ENCODE results near the gene TBC1D2B.

TBC1D2B gene

GRCh38 chr15:78077053-78077870 lies at the start of gene TBC1D2B (continued):
- TF ChIP-seq EGR2 (tag by site-specific recombination; IDR thresholded peaks at IDR 0.05; ENCODE audit: low read depth) = peak; percentile 97
- TF ChIP-seq, protein P1, sequence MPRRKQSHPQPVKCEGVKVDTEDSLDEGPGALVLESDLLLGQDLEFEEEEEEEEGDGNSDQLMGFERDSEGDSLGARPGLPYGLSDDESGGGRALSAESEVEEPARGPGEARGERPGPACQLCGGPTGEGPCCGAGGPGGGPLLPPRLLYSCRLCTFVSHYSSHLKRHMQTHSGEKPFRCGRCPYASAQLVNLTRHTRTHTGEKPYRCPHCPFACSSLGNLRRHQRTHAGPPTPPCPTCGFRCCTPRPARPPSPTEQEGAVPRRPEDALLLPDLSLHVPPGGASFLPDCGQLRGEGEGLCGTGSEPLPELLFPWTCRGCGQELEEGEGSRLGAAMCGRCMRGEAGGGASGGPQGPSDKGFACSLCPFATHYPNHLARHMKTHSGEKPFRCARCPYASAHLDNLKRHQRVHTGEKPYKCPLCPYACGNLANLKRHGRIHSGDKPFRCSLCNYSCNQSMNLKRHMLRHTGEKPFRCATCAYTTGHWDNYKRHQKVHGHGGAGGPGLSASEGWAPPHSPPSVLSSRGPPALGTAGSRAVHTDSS (tag by site-specific recombination; IDR thresholded peaks at IDR 0.05) = no peak
- no peak for TF ChIP-seq GLI2 (tag by site-specific recombination; IDR thresholded peaks at IDR 0.05; ENCODE audit: borderline replicate concordance, low read depth)
- 0 out of 2 replicates have a peak, but pooled peaks have one; percentile 45 for TF ChIP-seq ZFP37 (tag by site-specific recombination; IDR thresholded peaks at IDR 0.05)
- peak; percentile 91 for TF ChIP-seq ZBTB20 (tag by site-specific recombination; IDR thresholded peaks at IDR 0.05)
- peak; percentile 76 for TF ChIP-seq KLF17 (tag by site-specific recombination; IDR thresholded peaks at IDR 0.05)
- TF ChIP-seq ZNF239 (tag by site-specific recombination; IDR thresholded peaks at IDR 0.05) = no peak
- peak; percentile 75 for TF ChIP-seq ZXDB (tag by site-specific recombination; IDR thresholded peaks at IDR 0.05)
- peak; percentile 16; the same call in 1 of the 2 replicates for TF ChIP-seq KLF9 (tag by site-specific recombination; IDR thresholded peaks at IDR 0.05; ENCODE audit: low read depth)
- TF ChIP-seq ZFHX2 (tag by site-specific recombination; conservative IDR thresholded peaks at IDR 0.05) = peak; percentile 99
- no peak for TF ChIP-seq ZNF211 (tag by site-specific recombination; IDR thresholded peaks at IDR 0.05; ENCODE audit: low read depth)
- TF ChIP-seq ZEB2 (tag by site-specific recombination; IDR thresholded peaks at IDR 0.05) = peak; percentile 58; the same call in 1 of the 2 replicates
- TF ChIP-seq ZNF2 (tag by site-specific recombination; IDR thresholded peaks at IDR 0.05) = peak; percentile 88
- TF ChIP-seq, protein P2, sequence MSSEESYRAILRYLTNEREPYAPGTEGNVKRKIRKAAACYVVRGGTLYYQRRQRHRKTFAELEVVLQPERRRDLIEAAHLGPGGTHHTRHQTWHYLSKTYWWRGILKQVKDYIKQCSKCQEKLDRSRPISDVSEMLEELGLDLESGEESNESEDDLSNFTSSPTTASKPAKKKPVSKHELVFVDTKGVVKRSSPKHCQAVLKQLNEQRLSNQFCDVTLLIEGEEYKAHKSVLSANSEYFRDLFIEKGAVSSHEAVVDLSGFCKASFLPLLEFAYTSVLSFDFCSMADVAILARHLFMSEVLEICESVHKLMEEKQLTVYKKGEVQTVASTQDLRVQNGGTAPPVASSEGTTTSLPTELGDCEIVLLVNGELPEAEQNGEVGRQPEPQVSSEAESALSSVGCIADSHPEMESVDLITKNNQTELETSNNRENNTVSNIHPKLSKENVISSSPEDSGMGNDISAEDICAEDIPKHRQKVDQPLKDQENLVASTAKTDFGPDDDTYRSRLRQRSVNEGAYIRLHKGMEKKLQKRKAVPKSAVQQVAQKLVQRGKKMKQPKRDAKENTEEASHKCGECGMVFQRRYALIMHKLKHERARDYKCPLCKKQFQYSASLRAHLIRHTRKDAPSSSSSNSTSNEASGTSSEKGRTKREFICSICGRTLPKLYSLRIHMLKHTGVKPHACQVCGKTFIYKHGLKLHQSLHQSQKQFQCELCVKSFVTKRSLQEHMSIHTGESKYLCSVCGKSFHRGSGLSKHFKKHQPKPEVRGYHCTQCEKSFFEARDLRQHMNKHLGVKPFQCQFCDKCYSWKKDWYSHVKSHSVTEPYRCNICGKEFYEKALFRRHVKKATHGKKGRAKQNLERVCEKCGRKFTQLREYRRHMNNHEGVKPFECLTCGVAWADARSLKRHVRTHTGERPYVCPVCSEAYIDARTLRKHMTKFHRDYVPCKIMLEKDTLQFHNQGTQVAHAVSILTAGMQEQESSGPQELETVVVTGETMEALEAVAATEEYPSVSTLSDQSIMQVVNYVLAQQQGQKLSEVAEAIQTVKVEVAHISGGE (tag by site-specific recombination; conservative IDR thresholded peaks at IDR 0.05; ENCODE audit: low read depth) = peak; percentile 74
- TF ChIP-seq, protein P3, sequence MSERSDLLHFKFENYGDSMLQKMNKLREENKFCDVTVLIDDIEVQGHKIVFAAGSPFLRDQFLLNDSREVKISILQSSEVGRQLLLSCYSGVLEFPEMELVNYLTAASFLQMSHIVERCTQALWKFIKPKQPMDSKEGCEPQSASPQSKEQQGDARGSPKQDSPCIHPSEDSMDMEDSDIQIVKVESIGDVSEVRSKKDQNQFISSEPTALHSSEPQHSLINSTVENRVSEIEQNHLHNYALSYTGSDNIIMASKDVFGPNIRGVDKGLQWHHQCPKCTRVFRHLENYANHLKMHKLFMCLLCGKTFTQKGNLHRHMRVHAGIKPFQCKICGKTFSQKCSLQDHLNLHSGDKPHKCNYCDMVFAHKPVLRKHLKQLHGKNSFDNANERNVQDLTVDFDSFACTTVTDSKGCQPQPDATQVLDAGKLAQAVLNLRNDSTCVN (tag by site-specific recombination; optimal IDR thresholded peaks at IDR 0.05) = peak; percentile 98
- TF ChIP-seq ZNF223 (tag by site-specific recombination; IDR thresholded peaks at IDR 0.05) = peak; percentile 93
- TF ChIP-seq, protein P4, sequence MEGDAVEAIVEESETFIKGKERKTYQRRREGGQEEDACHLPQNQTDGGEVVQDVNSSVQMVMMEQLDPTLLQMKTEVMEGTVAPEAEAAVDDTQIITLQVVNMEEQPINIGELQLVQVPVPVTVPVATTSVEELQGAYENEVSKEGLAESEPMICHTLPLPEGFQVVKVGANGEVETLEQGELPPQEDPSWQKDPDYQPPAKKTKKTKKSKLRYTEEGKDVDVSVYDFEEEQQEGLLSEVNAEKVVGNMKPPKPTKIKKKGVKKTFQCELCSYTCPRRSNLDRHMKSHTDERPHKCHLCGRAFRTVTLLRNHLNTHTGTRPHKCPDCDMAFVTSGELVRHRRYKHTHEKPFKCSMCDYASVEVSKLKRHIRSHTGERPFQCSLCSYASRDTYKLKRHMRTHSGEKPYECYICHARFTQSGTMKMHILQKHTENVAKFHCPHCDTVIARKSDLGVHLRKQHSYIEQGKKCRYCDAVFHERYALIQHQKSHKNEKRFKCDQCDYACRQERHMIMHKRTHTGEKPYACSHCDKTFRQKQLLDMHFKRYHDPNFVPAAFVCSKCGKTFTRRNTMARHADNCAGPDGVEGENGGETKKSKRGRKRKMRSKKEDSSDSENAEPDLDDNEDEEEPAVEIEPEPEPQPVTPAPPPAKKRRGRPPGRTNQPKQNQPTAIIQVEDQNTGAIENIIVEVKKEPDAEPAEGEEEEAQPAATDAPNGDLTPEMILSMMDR (tag by site-specific recombination; IDR thresholded peaks at IDR 0.05) = peak; percentile 48
- peak; percentile 63 for TF ChIP-seq KLF1 (tag by site-specific recombination; IDR thresholded peaks at IDR 0.05)
- TF ChIP-seq ZNF585B (tag by site-specific recombination; IDR thresholded peaks at IDR 0.05) = no peak
- peak; percentile 52 for TF ChIP-seq SP3 (tag by site-specific recombination; IDR thresholded peaks at IDR 0.05)
- 0 out of 2 replicates have a peak, but pooled peaks have one; percentile 53 for TF ChIP-seq BCL11A (tag by site-specific recombination; IDR thresholded peaks at IDR 0.05; ENCODE audit: low read depth)
- TF ChIP-seq ZNF449 (tag by site-specific recombination; IDR thresholded peaks at IDR 0.05) = 0 out of 2 replicates have a peak, but pooled peaks have one; percentile 12
- 0 out of 2 replicates have a peak, but pooled peaks have one; percentile 45 for TF ChIP-seq ZNF610 (tag by site-specific recombination; IDR thresholded peaks at IDR 0.05; ENCODE audit: borderline replicate concordance)
- peak; percentile 85 for TF ChIP-seq ZNF692 (tag by site-specific recombination; IDR thresholded peaks at IDR 0.05)
- peak; percentile 68; the same call in 1 of the 2 replicates for TF ChIP-seq GLIS2 (tag by site-specific recombination; IDR thresholded peaks at IDR 0.05)
- no peak for TF ChIP-seq ZNF146 (tag by site-specific recombination; IDR thresholded peaks at IDR 0.05)

Measured in HEK293 (cell line).